GM23248 (cell line): ENCODE results near the gene PHLDB1. TPM values are rescaled to one million over a fixed set of nuclear protein-coding genes. Genes with fewer than 3 reads are reported as not detected.
"Not testable (repeated sequence)": the region's sequence is repeated elsewhere in the genome, so short reads cannot be mapped to it uniquely, and the experiment has no call there.

Source experiments
- DNase-seq: peaks from one replicate; pipeline ENCODE4 v3.0.0-alpha.2; 2015
- H2AFZ ChIP-seq: fragments of 200-600 bp; sonication (generic); 2 replicates; pipeline ENCODE4 v1.6.1; 2016; ENCODE audit warnings: antibody characterized with exemption
- H3F3A ChIP-seq: fragments of 200-600 bp; sonication (generic); 2 replicates; pipeline ENCODE4 v1.6.1; 2016; ENCODE audit warnings: mild to moderate bottlenecking, antibody characterized with exemption, mixed run types; ENCODE audit not compliant: insufficient read depth
- H3K27ac ChIP-seq: fragments of 200-600 bp; sonication (generic); 2 replicates; pipeline ENCODE4 v1.5.1; 2016; ENCODE audit warnings: mild to moderate bottlenecking
- H3K27me3 ChIP-seq: fragments of 200-600 bp; sonication (generic); replicated peaks from 2 replicates; pipeline ENCODE4 v1.6.1; 2016; ENCODE audit warnings: mild to moderate bottlenecking; ENCODE audit not compliant: insufficient read depth
- H3K36me3 ChIP-seq: fragments of 200-600 bp; sonication (generic); 2 replicates; pipeline ENCODE4 v1.6.1; 2016; ENCODE audit warnings: low read depth, mild to moderate bottlenecking
- H3K4me1 ChIP-seq: fragments of 200-600 bp; sonication (generic); 2 replicates; pipeline ENCODE4 v1.6.1; 2016; ENCODE audit warnings: mild to moderate bottlenecking; ENCODE audit not compliant: insufficient read depth
- H3K4me2 ChIP-seq: fragments of 200-600 bp; sonication (generic); one replicate; pipeline ENCODE4 v1.6.1; 2016; ENCODE audit warnings: mild to moderate bottlenecking; ENCODE audit not compliant: unreplicated experiment
- H3K4me3 ChIP-seq: fragments of 200-600 bp; sonication (generic); 2 replicates; pipeline ENCODE4 v1.5.1; 2016; ENCODE audit warnings: mild to moderate bottlenecking
- H3K79me2 ChIP-seq: fragments of 200-600 bp; sonication (generic); 2 replicates; pipeline ENCODE4 v1.6.1; 2016; ENCODE audit warnings: mild to moderate bottlenecking; ENCODE audit not compliant: insufficient read depth
- H3K9ac ChIP-seq: fragments of 200-600 bp; sonication (generic); 2 replicates; pipeline ENCODE4 v1.6.1; 2016; ENCODE audit warnings: mild to moderate bottlenecking
- H3K9me2 ChIP-seq: fragments of 200-600 bp; sonication (generic); 2 replicates; pipeline ENCODE4 v1.6.1; 2016; ENCODE audit warnings: mixed run types, mild to moderate bottlenecking, moderate library complexity; ENCODE audit not compliant: insufficient read depth
- H3K9me3 ChIP-seq: fragments of 200-600 bp; sonication (generic); one replicate; pipeline ENCODE4 v1.6.1; 2017; ENCODE audit warnings: low read depth
- H4K20me1 ChIP-seq: fragments of 200-600 bp; sonication (generic); 2 replicates; pipeline ENCODE4 v1.6.0; 2016; ENCODE audit not compliant: insufficient read depth
- EZH2 ChIP-seq: fragments of 200-600 bp; sonication (generic); IDR thresholded peaks from 2 replicates; pipeline ENCODE4 v1.6.1; 2018; ENCODE audit warnings: antibody characterized with exemption, mild to moderate bottlenecking; ENCODE audit not compliant: insufficient read depth, poor library complexity, severe bottlenecking
- EZH2phosphoT487 ChIP-seq: fragments of 200-600 bp; sonication (generic); IDR thresholded peaks from 2 replicates; pipeline ENCODE4 v1.6.1; 2018; ENCODE audit warnings: antibody characterized with exemption, moderate library complexity, mild to moderate bottlenecking, low read depth; ENCODE audit not compliant: insufficient read depth
- WGBS, 2 experiments: methylation state at CpG; one replicate each; pipeline ENCODE4 v1.1.6; 2015 to 2017; ENCODE audit warnings: low lambda C conversion rate in 2 of 2, low coverage in 1 of 2; ENCODE audit errors: missing lambda C conversion rate in 2 of 2; 5-methylcytosine and 5-hydroxymethylcytosine counted together
- in situ Hi-C: fragments of 300-500 bp; cut with MboI; formaldehyde crosslinking; loops from 2 replicates; pipeline ENCODE4 v1.15.0; 2020
- polyA plus RNA-seq: library from polyadenylated mRNA; unstranded; fragments of >200 nt; fragmentation: Nextera tagmentation; extraction: Ambion mirVana; gene quantifications from 2 replicates; pipeline ENCODE4 v1.2.1, GENCODE V29; 2016
- total RNA-seq: library from RNA; depleted of rRNA; stranded (reverse); fragments of >200 nt; shearing (Covaris generic); gene quantifications from 2 replicates; pipeline ENCODE4 v1.2.3, GENCODE V29; 2014

Gene PHLDB1
- total and polyA plus RNA-seq, 2 experiments from 2014 or later: 91.7 to 102 TPM

GRCh38 chr11:118673361-118674081 lies 66.1 kb downstream of the PHLDB1 start:
- TF ChIP-seq EZH2phosphoT487 (no peak), EZH2 (no peak)

GRCh38 chr11:118674082-118674435 lies 66.6 kb downstream of the PHLDB1 start:
- no peak overlapping the region for H2AFZ ChIP-seq
- TF ChIP-seq EZH2 (no peak), EZH2phosphoT487 (no peak)
- 41 to 44% methylated on average over 1 of the region's 1 CpG for WGBS, 2 experiments

More at GRCh38 chr11:118673361-118674081, 66.1 kb downstream of the PHLDB1 start:
- Histone ChIP-seq H3K4me3 (no peak overlapping the region), H3K79me2 (no peaks in the 10 kb centered on the region), H3K27ac (no peak overlapping the region), H3F3A (peaks cover 8% of the 10 kb centered on the region), H3K9ac (no peak overlapping the region), H2AFZ (no peak overlapping the region), H3K36me3 (no peaks in the 10 kb centered on the region), H4K20me1 (no peaks in the 10 kb centered on the region), H3K9me3 (no peaks in the 10 kb centered on the region), H3K4me1 (no peaks in the 10 kb centered on the region), H3K4me2 (no peak overlapping the region), H3K27me3 (no peaks in the 10 kb centered on the region), H3K9me2 (no peaks in the 10 kb centered on the region)
- DNase-seq: no peak
- in situ Hi-C loops: no loop called here
- WGBS, 2 experiments: 69 to 74% methylated on average over 6 of the region's 6 CpGs

GRCh38 chr11:118677977-118678376 lies 70.6 kb downstream of the PHLDB1 start:
- Histone ChIP-seq H3K27ac (no peak overlapping the region), H3F3A (0 out of 2 replicates have a peak, but pooled peaks cover 3% of the 10 kb centered on the region), H3K79me2 (no peaks in the 10 kb centered on the region), H3K4me3 (no peak overlapping the region), H3K4me2 (no peak overlapping the region), H3K4me1 (no peaks in the 10 kb centered on the region), H2AFZ (no peak overlapping the region), H3K9me3 (no peaks in the 10 kb centered on the region), H3K36me3 (no peaks in the 10 kb centered on the region), H3K27me3 (peaks cover 8% of the 10 kb centered on the region; the same call in 1 of the 2 replicates), H3K9ac (no peak overlapping the region), H4K20me1 (no peaks in the 10 kb centered on the region), H3K9me2 (no peaks in the 10 kb centered on the region)
- TF ChIP-seq EZH2phosphoT487 (no peak), EZH2 (no peak)
- DNase-seq: no peak
- in situ Hi-C loops: no loop called here
- 93 to 96% methylated on average over 6 of the region's 6 CpGs for WGBS, 2 experiments

More at GRCh38 chr11:118674082-118674435, 66.6 kb downstream of the PHLDB1 start:
- no peak overlapping the region for H3K9ac ChIP-seq
- H4K20me1 ChIP-seq: no peaks in the 10 kb centered on the region
- in situ Hi-C loops: no loop called here
- H3K36me3 ChIP-seq: no peaks in the 10 kb centered on the region
- no peaks in the 10 kb centered on the region for H3K79me2 ChIP-seq
- peaks cover 8% of the 10 kb centered on the region; the same call in 1 of the 2 replicates for H3F3A ChIP-seq
- H3K9me3 ChIP-seq: no peaks in the 10 kb centered on the region
- H3K27ac ChIP-seq: no peak overlapping the region
- no peaks in the 10 kb centered on the region for H3K4me1 ChIP-seq
- H3K4me2 ChIP-seq: no peak overlapping the region
- H3K9me2 ChIP-seq: no peaks in the 10 kb centered on the region
- no peak for DNase-seq
- no peaks in the 10 kb centered on the region for H3K27me3 ChIP-seq
- H3K4me3 ChIP-seq: no peak overlapping the region

- DNase-seq: peak; percentile 58
- H3K79me2 ChIP-seq, in situ Hi-C loops, H3K4me2 ChIP-seq, H3K27me3 ChIP-seq, H3K36me3 ChIP-seq, H4K20me1 ChIP-seq, H3K9me3 ChIP-seq, H3K27ac ChIP-seq, H3K4me1 ChIP-seq, H3K9ac ChIP-seq, H3K9me2 ChIP-seq, H3K4me3 ChIP-seq, H3F3A ChIP-seq, H2AFZ ChIP-seq: not testable (repeated sequence)
- WGBS, 2 experiments: 9 to 13% methylated on average over 11 of the region's 11 CpGs
These were observed 71.5 kb downstream of the PHLDB1 start for GRCh38 chr11:118678908-118679307.
